Uterus (tissue), 2 donors: ENCODE results near the gene GAL3ST1.

Experiments used
- POLR2A ChIP-seq, 2 donors: fragments of 450-650 bp; IDR thresholded peaks; one replicate each; pipeline ENCODE4 v1.6.1; 2016; ENCODE audit warnings: antibody characterized with exemption in 2 of 2, mild to moderate bottlenecking in 1 of 2, moderate library complexity in 1 of 2
- TF ChIP-seq, protein P1 (sequence below), 4 experiments: fragments of 200-600 bp in 2 of 4; fragments of 450-650 bp in 2 of 4; sonication (generic) in 2 of 4; IDR thresholded peaks; one replicate each; pipeline ENCODE4 v1.5.1; 2016 to 2019; ENCODE audit warnings: antibody characterized with exemption in 4 of 4, mild to moderate bottlenecking in 2 of 4, moderate library complexity in 1 of 4

DNA sequence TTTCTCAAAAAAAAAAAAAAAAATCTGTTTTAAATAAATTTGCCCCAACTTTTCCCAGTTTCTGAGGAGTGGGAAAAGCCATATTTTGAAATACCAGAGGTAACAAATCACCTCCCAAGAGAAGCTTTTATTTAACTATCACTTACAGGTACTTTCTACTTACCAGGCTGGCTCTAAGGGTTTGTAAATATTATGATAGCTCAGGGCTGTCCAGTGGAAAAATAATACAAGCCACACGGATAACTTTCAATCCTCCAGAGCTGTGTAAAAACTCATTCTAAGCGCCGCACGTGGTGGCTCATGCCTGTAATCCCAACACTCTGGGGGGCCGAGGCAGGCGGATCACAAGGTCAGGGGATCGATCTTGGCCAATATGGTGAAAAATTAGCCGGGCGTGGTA lies 63.4 kb downstream of the GAL3ST1 start:
- TF ChIP-seq, protein P1, sequence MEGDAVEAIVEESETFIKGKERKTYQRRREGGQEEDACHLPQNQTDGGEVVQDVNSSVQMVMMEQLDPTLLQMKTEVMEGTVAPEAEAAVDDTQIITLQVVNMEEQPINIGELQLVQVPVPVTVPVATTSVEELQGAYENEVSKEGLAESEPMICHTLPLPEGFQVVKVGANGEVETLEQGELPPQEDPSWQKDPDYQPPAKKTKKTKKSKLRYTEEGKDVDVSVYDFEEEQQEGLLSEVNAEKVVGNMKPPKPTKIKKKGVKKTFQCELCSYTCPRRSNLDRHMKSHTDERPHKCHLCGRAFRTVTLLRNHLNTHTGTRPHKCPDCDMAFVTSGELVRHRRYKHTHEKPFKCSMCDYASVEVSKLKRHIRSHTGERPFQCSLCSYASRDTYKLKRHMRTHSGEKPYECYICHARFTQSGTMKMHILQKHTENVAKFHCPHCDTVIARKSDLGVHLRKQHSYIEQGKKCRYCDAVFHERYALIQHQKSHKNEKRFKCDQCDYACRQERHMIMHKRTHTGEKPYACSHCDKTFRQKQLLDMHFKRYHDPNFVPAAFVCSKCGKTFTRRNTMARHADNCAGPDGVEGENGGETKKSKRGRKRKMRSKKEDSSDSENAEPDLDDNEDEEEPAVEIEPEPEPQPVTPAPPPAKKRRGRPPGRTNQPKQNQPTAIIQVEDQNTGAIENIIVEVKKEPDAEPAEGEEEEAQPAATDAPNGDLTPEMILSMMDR (IDR thresholded peaks at IDR 0.05) = no peak
- TF ChIP-seq POLR2A (IDR thresholded peaks at IDR 0.05) = no peak
